ENCODE results near the gene BCAS3. TPM values are rescaled to one million over a fixed set of nuclear protein-coding genes. Genes with fewer than 3 reads are reported as not detected.
"Not testable (repeated sequence)": the region's sequence is repeated elsewhere in the genome, so short reads cannot be mapped to it uniquely, and the experiment has no call there.

The BCAS3 gene
- total RNA-seq, 1 donor from 2014 or later, result 25.6 TPM

- no peak for DNase-seq (ENCODE audit: low spot score)
Measured at GRCh38 chr17:61225178-61225882, 547.7 kb downstream of the BCAS3 start.

- DNase-seq (ENCODE audit: low spot score), result no peak
Measured at GRCh38 chr17:61227866-61228265, 550.2 kb downstream of the BCAS3 start.

- DNase-seq (ENCODE audit: low spot score), result no peak
Measured at GRCh38 chr17:61230461-61230860, 552.8 kb downstream of the BCAS3 start.

- no peak for DNase-seq (ENCODE audit: low spot score)
Measured at GRCh38 chr17:61230972-61231820, 553.5 kb downstream of the BCAS3 start.

GRCh38 chr17:61232871-61233270 is 555.2 kb downstream of the BCAS3 start:
- DNase-seq (ENCODE audit: low spot score), result no peak

GRCh38 chr17:61233991-61234750 is 556.5 kb downstream of the BCAS3 start:
- no peak for DNase-seq (ENCODE audit: low spot score)

- no peak for DNase-seq (ENCODE audit: low spot score)
Measured at GRCh38 chr17:61235001-61235826, 557.6 kb downstream of the BCAS3 start.

- no peak for DNase-seq (ENCODE audit: low spot score)
Measured at GRCh38 chr17:61235827-61236197, 558.2 kb downstream of the BCAS3 start.

GRCh38 chr17:61237275-61237674 is 559.6 kb downstream of the BCAS3 start:
- DNase-seq (ENCODE audit: low spot score), result no peak

- DNase-seq (ENCODE audit: low spot score), result no peak
Measured at GRCh38 chr17:61238455-61238933, 560.8 kb downstream of the BCAS3 start.

GRCh38 chr17:61239327-61239726 is 561.7 kb downstream of the BCAS3 start:
- no peak for DNase-seq (ENCODE audit: low spot score)

GRCh38 chr17:61239953-61240352 is 562.3 kb downstream of the BCAS3 start:
- no peak for DNase-seq (ENCODE audit: low spot score)

- no peak for DNase-seq (ENCODE audit: low spot score)
Measured at GRCh38 chr17:61240851-61241468, 563.3 kb downstream of the BCAS3 start.

- not testable (repeated sequence) for DNase-seq (ENCODE audit: low spot score)
Measured at GRCh38 chr17:61244988-61245387, 567.3 kb downstream of the BCAS3 start.

GRCh38 chr17:61245706-61246135 is 568.1 kb downstream of the BCAS3 start:
- no peak for DNase-seq (ENCODE audit: low spot score)

- DNase-seq (ENCODE audit: low spot score), result no peak
Measured at GRCh38 chr17:61247439-61247838, 569.8 kb downstream of the BCAS3 start.

GRCh38 chr17:61248399-61248798 is 570.7 kb downstream of the BCAS3 start:
- peak; percentile 55 for DNase-seq (ENCODE audit: low spot score)

GRCh38 chr17:61249649-61250299 is 572.1 kb downstream of the BCAS3 start:
- DNase-seq (ENCODE audit: low spot score), result no peak

GRCh38 chr17:61250335-61250890 is 572.8 kb downstream of the BCAS3 start:
- no peak for DNase-seq (ENCODE audit: low spot score)
